Activated T-helper 9 cell treated with anti-CD3 and anti-CD28 coated beads, Interleukin-2, amount 50 U/mL, for 16 hours (primary cell): Measurements from ENCODE around the gene ATP11B.

Experiments used
- DNase-seq: peaks from one replicate; pipeline ENCODE4 v3.0.0-alpha.2; 2020; ENCODE audit warnings: low read depth

Gene ATP11B

GRCh38 chr3:182957226-182957625 is 163.9 kb downstream of the ATP11B start:
- no peak for DNase-seq

DNA sequence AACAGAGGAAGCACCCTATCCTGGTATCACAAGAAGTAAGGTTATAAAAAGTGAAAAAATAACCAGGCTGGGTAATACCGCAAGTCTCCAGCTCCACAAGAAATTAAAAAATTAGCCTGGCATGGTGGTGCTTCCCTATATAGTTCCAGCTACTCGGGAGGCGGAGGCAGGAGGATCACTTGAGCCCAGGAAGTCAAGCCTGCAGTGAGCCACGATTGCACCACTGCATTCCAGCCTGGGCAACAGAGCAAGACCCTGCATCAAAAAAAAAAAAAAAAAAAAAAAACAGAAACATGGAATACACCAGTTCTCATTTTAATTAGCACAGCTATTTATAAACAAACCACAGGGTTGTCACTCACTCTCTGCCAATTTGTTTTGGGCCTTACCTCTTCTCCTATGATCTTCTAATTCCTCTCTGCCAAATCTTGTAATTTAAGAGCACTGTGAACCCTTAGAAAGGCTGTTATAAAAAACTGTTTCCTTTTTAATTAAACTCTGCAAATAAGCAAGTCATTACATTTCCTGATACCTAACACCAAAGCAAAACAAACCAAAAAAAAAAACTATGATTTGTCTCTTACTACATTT is 164.5 kb downstream of the ATP11B start:
- DNase-seq, result no peak

- DNase-seq, result no peak
Observed at GRCh38 chr3:182959474-182960350, 166.4 kb downstream of the ATP11B start.

GRCh38 chr3:182962166-182962565 is 168.9 kb downstream of the ATP11B start:
- DNase-seq, result no peak

DNA sequence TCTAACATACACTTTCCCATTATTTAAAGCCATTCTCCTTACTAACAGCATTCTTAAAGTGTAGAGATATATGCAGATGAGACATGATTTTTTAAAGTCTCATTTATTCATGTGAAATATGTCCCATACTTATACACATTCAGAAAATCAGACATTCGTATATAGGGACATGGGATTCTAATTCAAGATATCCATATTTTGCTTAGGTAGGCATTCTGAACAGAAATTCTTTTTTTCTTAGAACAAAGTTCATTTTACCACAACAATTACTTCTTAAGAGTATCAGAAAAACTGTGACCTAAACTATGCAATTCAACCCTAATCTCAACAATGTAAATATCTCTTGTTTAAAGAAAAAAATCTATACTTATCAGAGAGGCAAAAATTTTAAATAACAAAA is 170.9 kb downstream of the ATP11B start:
- DNase-seq, result no peak

- DNase-seq, result no peak
Observed at GRCh38 chr3:182965861-182966366, 172.6 kb downstream of the ATP11B start.

DNA sequence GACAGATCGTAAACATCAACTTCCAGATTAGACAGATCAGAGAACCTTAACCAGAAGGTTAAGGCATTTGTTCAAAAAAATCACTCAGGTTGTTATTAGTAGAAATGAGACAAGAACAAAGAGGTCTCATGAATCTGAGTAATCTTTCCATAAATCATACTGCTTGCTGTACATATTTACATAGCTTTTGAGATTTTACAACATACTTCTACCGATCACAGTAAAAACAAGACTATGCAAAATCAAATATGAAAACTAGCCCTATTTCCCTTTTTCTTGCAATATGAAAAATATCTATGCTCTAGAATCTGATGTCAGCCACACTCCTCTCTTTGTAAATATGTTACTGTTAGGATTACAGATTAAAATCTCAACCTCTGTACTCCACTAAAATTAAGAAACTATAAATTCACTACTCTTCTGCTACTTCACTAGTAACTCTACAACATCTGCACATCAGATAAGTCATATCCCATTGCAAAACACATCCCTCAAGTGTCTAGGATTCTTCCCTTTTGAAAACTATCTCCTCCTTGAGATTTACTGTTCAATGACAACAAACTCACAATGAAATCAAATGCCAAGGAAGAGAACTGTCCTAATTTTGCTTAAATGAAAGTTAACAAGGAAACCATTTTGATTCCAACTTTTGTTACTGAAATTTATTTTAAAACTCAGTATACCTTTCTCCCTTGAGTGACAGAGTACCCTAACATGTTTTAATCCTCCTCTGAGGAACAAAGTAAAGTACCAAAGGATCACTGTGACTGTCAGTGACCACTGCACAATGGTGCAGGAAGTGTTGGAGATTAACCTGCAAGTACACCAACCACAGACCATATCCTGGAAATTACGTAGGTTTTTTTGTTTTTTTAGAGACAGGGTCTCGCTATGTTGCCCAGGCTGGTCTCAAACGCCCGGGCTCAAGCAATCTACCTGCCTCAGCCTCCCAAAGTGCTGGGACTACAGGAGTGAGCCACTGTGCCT is 174.2 kb downstream of the ATP11B start:
- no peak for DNase-seq

DNA sequence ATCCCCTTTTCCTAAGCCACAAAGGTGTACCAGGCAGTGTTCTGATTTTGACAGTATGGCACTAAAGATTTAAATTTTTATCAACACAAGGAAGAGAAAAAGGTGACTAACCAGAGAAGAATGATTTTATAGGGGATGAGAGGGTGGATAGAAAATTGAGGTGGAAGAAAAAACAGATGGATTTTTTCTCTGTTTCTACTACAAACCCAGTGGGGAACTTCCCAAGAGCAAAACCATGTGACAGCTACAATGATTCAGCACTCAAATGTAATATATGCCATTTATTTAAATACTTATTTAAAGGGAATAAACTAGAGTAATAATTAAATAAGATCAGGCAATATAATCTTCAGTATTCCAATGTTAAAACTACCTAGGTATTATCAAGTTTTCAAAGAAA is 176.0 kb downstream of the ATP11B start:
- no peak for DNase-seq

DNA sequence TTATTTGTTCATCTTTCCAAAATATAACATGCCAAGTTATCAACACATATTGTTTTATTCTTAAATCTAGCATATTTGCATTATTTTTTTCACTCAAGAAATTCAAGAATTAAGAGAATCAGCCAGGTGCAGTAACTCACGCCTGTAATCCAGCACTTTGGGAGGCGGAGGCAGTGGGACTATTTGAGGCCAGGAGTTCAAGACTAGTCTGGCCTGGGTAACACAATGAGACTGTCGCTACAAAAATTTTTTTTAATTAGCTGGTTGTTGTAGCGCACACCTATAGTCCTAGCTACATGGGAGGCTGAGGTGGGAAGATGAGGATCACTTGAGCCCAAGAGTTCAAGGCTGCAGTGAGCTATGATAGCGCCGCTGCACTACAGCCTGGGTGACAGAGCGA is 176.5 kb downstream of the ATP11B start:
- DNase-seq, result no peak

DNA sequence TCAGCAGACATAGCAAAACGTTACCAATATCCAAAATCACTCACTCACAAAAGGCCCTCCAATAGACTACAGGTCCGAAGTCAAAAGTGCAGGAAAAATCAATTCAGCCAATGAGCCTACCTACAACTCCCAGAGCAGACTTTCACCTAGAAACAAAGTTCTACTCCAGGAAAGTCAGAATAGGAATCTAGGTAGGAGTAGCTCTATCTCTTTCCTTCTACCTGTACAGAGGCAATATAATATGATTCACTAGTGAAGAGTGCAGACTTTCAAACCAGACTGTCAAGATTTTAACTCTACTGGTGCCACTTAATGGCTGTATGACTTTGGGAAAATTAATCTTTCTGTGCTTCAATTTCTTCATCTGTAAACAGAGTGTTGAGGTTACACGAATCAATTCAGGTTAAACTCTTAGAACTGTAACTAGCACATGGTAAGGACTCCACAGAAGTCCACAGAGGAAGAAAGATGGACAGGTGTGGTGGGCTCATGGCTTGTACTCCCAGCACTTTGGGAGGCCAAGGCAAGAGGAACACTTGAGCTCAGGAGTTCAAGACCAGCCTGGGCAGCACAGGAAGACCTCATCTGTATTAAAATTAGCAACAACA is 177.6 kb downstream of the ATP11B start:
- DNase-seq, result no peak
